ENCODE results near the gene FOXRED1.

DNA sequence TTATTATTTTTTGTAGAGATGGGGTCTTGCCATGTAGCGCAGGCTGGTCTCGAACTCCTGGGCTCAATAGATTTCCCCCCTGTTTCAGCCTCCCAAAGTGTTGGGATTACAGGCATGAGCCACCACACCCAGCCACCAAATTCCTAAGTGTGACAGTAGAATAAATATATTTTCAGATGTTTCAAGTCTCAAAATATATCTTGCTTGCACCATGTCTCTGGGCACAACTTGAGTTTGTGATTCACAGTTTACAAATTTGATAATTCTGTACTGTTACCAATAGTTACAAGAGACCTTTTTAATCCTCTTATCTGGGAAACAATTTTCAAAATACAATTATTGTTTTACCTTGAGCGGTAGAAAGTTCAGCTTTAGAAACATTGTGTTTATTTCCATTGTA lies 54.0 kb downstream of the FOXRED1 start:
- no peak for TF ChIP-seq SUZ12 (IDR thresholded peaks at IDR 0.05)
- TF ChIP-seq SP1 (IDR thresholded peaks at IDR 0.05): no peak
- TF ChIP-seq CTBP1 (IDR thresholded peaks at IDR 0.05; ENCODE audit: borderline replicate concordance): no peak
- TF ChIP-seq, protein P1, sequence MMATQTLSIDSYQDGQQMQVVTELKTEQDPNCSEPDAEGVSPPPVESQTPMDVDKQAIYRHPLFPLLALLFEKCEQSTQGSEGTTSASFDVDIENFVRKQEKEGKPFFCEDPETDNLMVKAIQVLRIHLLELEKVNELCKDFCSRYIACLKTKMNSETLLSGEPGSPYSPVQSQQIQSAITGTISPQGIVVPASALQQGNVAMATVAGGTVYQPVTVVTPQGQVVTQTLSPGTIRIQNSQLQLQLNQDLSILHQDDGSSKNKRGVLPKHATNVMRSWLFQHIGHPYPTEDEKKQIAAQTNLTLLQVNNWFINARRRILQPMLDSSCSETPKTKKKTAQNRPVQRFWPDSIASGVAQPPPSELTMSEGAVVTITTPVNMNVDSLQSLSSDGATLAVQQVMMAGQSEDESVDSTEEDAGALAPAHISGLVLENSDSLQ (IDR thresholded peaks at IDR 0.05): no peak
- TF ChIP-seq FOXK2 (IDR thresholded peaks at IDR 0.05): no peak
- TF ChIP-seq FOXM1 (IDR thresholded peaks at IDR 0.05; ENCODE audit: borderline replicate concordance): no peak
- no peak for TF ChIP-seq BHLHE40 (IDR thresholded peaks at IDR 0.05; ENCODE audit: borderline replicate concordance)

Data from HEK293T (cell line).